NCI-H460 (cell line): Measurements from ENCODE around the gene SLCO2B1. TPM values are rescaled to one million over a fixed set of nuclear protein-coding genes. Genes with fewer than 3 reads are reported as not detected.

Experiments used
- DNase-seq: peaks from one replicate; pipeline ENCODE4 v3.0.0-alpha.2; 2016; ENCODE audit warnings: low read depth; ENCODE audit errors: extremely low read depth
- total RNA-seq: library from RNA; depleted of rRNA; stranded (reverse); fragments of >200 nt; shearing (Covaris generic); gene quantifications from 2 replicates; pipeline ENCODE4 v1.2.3, GENCODE V29; 2014

SLCO2B1 gene
- total RNA-seq, 1 experiment from 2014 or later = 0.17 TPM

- no peak for DNase-seq
These were observed 10.0 kb downstream of the SLCO2B1 start for GRCh38 chr11:75160880-75161279.

GRCh38 chr11:75161506-75162095, 10.7 kb downstream of the SLCO2B1 start:
- DNase-seq = no peak

- DNase-seq = no peak
These were observed 12.0 kb downstream of the SLCO2B1 start for GRCh38 chr11:75162954-75163353.

GRCh38 chr11:75163921-75164849, 13.3 kb downstream of the SLCO2B1 start:
- DNase-seq = no peak

- DNase-seq = no peak
These were observed 14.8 kb downstream of the SLCO2B1 start for GRCh38 chr11:75165721-75166120.

- DNase-seq = no peak
These were observed 15.9 kb downstream of the SLCO2B1 start for GRCh38 chr11:75166791-75167190.

GRCh38 chr11:75167617-75168016, 16.7 kb downstream of the SLCO2B1 start:
- no peak for DNase-seq

GRCh38 chr11:75169101-75169885, 18.4 kb downstream of the SLCO2B1 start:
- no peak for DNase-seq

- DNase-seq = no peak
These were observed 19.8 kb downstream of the SLCO2B1 start for GRCh38 chr11:75170516-75171201.

- no peak for DNase-seq
These were observed 22.4 kb downstream of the SLCO2B1 start for GRCh38 chr11:75173336-75173735.

- DNase-seq = no peak
These were observed 24.0 kb downstream of the SLCO2B1 start for GRCh38 chr11:75174781-75175370.

- DNase-seq = no peak
These were observed 31.8 kb downstream of the SLCO2B1 start for GRCh38 chr11:75182664-75183063.

- DNase-seq = no peak
These were observed 33.1 kb downstream of the SLCO2B1 start for GRCh38 chr11:75184051-75184450.

GRCh38 chr11:75184757-75185425, 34.0 kb downstream of the SLCO2B1 start:
- DNase-seq = no peak

- no peak for DNase-seq
These were observed 35.0 kb downstream of the SLCO2B1 start for GRCh38 chr11:75185866-75186265.

GRCh38 chr11:75186999-75187398, 36.1 kb downstream of the SLCO2B1 start:
- no peak for DNase-seq

- no peak for DNase-seq
These were observed 37.8 kb downstream of the SLCO2B1 start for GRCh38 chr11:75188671-75189070.

- no peak for DNase-seq
These were observed 38.2 kb downstream of the SLCO2B1 start for GRCh38 chr11:75189108-75189507.

GRCh38 chr11:75189911-75190310, 39.0 kb downstream of the SLCO2B1 start:
- no peak for DNase-seq
